ENCODE data around the gene ETS1.
A peak's percentile ranks its signal among the peaks of the same experiment; 100 is the strongest.

Gene ETS1

DNA sequence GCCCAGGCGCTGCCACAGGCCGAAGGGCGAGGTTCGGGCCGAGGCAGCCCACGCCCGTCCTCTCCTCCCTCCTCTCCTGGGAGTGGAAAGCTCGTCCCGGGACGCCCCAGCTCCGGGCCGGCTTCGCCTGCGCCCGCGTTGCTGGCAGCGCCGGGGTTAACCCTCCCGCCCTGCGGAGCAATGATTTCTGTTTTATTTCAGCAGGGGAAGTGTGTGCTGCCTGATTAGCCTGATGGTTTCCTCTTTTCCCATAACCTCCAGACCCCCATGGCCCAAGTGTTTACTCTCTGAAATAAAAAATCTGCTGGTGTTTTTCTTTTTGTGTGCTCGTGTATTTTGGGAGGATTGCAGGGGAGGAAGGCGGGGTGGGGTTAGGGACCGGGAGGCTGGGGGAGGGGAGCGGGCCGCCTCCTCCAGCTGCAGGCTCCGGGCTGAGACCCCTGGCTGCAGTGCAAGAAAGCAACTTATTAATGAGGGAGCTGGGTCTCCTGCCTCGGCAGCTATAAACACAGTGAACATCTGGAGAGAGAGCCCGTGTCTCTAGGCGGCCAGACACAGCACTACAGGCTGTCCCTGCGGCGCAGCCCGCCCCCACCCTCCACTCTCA is 38.6 kb downstream of the ETS1 start:
- Histone ChIP-seq H3K4me3 (replicated peaks; ENCODE audit: insufficient read depth, low read length) (peak overlapping the region; percentile 22), H3K27ac (replicated peaks) (no peak overlapping the region), H3K27me3 (ENCODE audit: insufficient read depth, poor library complexity, severe bottlenecking) (peaks cover 15% of the 10 kb centered on the region)
- peak; percentile 90 for TF ChIP-seq SPI1 (IDR thresholded peaks at IDR 0.05; ENCODE audit: borderline replicate concordance, low read depth)
- TF ChIP-seq, protein P1, sequence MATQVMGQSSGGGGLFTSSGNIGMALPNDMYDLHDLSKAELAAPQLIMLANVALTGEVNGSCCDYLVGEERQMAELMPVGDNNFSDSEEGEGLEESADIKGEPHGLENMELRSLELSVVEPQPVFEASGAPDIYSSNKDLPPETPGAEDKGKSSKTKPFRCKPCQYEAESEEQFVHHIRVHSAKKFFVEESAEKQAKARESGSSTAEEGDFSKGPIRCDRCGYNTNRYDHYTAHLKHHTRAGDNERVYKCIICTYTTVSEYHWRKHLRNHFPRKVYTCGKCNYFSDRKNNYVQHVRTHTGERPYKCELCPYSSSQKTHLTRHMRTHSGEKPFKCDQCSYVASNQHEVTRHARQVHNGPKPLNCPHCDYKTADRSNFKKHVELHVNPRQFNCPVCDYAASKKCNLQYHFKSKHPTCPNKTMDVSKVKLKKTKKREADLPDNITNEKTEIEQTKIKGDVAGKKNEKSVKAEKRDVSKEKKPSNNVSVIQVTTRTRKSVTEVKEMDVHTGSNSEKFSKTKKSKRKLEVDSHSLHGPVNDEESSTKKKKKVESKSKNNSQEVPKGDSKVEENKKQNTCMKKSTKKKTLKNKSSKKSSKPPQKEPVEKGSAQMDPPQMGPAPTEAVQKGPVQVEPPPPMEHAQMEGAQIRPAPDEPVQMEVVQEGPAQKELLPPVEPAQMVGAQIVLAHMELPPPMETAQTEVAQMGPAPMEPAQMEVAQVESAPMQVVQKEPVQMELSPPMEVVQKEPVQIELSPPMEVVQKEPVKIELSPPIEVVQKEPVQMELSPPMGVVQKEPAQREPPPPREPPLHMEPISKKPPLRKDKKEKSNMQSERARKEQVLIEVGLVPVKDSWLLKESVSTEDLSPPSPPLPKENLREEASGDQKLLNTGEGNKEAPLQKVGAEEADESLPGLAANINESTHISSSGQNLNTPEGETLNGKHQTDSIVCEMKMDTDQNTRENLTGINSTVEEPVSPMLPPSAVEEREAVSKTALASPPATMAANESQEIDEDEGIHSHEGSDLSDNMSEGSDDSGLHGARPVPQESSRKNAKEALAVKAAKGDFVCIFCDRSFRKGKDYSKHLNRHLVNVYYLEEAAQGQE (IDR thresholded peaks at IDR 0.05; ENCODE audit: insufficient replicate concordance, low read depth) = no peak
- no peak for TF ChIP-seq CTCF (IDR thresholded peaks at IDR 0.05; ENCODE audit: insufficient read depth, low read length)
- no peak for TF ChIP-seq POLR2AphosphoS5 (IDR thresholded peaks at IDR 0.05; ENCODE audit: low read depth)
- TF ChIP-seq GABPA (IDR thresholded peaks at IDR 0.05; ENCODE audit: low read depth) = no peak
- DNase-seq (ENCODE audit: low read depth in 1 of 2, low spot score in 1 of 2) = peak in 1 of 2 experiments; percentile 35

DNA sequence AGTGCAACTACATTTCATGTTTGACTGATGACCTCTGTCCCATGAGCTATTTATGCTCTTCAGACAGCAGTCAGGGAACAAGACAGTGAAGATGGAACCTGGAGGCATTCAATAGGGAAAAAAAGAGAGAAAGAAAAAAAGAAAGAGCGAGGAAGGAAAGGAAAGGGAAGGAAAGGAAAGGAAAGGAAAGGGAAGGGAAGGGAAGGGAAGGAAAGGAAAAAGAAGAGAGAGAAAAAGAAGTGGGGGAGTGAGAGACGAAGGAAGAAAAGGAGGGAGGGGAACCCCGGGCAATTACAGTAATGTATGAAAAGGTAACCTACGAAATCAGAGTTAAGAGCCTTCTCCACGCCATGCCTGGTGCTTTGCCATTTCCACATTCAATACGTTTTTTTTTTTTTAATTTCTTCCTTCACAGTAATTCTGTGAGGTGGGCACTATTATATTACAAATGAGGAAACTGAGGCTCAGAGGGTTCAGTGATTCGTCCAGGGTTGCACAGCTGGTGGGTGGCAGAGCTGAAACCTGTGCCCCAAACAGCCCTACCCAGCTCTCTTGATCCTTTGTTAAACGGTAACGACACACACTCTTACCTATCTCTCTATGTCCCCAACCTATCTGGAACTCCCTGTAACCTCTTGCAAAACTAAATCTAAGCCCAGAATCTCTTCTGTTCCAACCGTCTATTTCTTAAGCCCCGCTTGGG is 39.3 kb downstream of the ETS1 start:
- peak overlapping the region; percentile 22; the same call in 1 of the 2 replicates for H3K4me3 ChIP-seq (replicated peaks; ENCODE audit: insufficient read depth, low read length)
- peaks cover 15% of the 10 kb centered on the region for H3K27me3 ChIP-seq (ENCODE audit: insufficient read depth, poor library complexity, severe bottlenecking)
- DNase-seq (ENCODE audit: low read depth in 1 of 2, low spot score in 1 of 2) = no peak
- TF ChIP-seq CTCF (IDR thresholded peaks at IDR 0.05; ENCODE audit: insufficient read depth, low read length) (no peak), GABPA (IDR thresholded peaks at IDR 0.05; ENCODE audit: low read depth) (no peak), POLR2AphosphoS5 (IDR thresholded peaks at IDR 0.05; ENCODE audit: low read depth) (no peak), SPI1 (IDR thresholded peaks at IDR 0.05; ENCODE audit: borderline replicate concordance, low read depth) (no peak)
- TF ChIP-seq, protein P1 (IDR thresholded peaks at IDR 0.05; ENCODE audit: insufficient replicate concordance, low read depth) = no peak
- no peak overlapping the region for H3K27ac ChIP-seq (replicated peaks)

DNA sequence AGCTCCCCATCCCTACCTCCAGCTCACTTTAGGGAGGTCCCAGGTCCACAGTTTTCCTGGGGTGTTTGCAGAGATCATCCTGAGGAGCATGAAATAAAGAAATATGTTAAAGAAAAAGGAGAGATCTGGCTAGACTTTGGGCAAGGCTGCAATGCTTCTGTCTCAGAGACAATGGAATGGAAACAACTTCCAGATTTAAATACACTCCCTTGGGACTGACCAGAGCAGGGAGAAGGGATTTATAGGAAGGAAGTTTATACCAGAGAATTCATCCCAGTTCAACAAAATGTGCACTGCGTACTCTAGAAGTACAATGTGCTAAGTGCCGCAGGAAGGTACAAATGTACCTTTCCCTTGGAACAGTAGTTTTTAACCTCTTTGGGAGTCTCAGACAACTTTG is 40.4 kb downstream of the ETS1 start:
- DNase-seq (ENCODE audit: low read depth in 1 of 2, low spot score in 1 of 2) = no peak
- H3K4me3 ChIP-seq (replicated peaks; ENCODE audit: insufficient read depth, low read length) = no peak overlapping the region
- H3K27ac ChIP-seq (replicated peaks) = no peak overlapping the region
- TF ChIP-seq CTCF (IDR thresholded peaks at IDR 0.05; ENCODE audit: insufficient read depth, low read length) (no peak), SPI1 (IDR thresholded peaks at IDR 0.05; ENCODE audit: borderline replicate concordance, low read depth) (no peak), POLR2AphosphoS5 (IDR thresholded peaks at IDR 0.05; ENCODE audit: low read depth) (no peak), GABPA (IDR thresholded peaks at IDR 0.05; ENCODE audit: low read depth) (no peak)
- TF ChIP-seq, protein P1 (IDR thresholded peaks at IDR 0.05; ENCODE audit: insufficient replicate concordance, low read depth) = no peak
- peaks cover 15% of the 10 kb centered on the region for H3K27me3 ChIP-seq (ENCODE audit: insufficient read depth, poor library complexity, severe bottlenecking)

Data from HL-60 (cell line).